T-helper 17 cell (primary cell): ENCODE measurements around the gene LARGE1. TPM values are rescaled to one million over a fixed set of nuclear protein-coding genes. Genes with fewer than 3 reads are reported as not detected.
"Not testable (repeated sequence)": the region's sequence is repeated elsewhere in the genome, so short reads cannot be mapped to it uniquely, and the experiment has no call there.

Source experiments
- ATAC-seq: fragments of 150-1000 bp; cut with Tn5 transposase; 2 replicates; pipeline ENCODE4 v1.10.0; 2021; ENCODE audit warnings: mild to moderate bottlenecking, moderate library complexity
- DNase-seq, 3 donors: peaks; one replicate each; pipeline versions ENCODE4 v3.0.0 to v3.0.0-alpha.2; 2020 to 2021
- H3K9me3 ChIP-seq: one replicate; pipeline ENCODE4 v1.7.0; 2013; ENCODE audit warnings: low read length, mild to moderate bottlenecking; ENCODE audit not compliant: control insufficient read depth, poor library complexity, severe bottlenecking
- H3K27ac Mint-ChIP-seq: one replicate; pipeline ENCODE4 v1.8.0; 2022; ENCODE audit warnings: mild to moderate bottlenecking, moderate library complexity, mixed read lengths
- H3K27me3 Mint-ChIP-seq: one replicate; pipeline ENCODE4 v1.8.0; 2022; ENCODE audit warnings: mixed read lengths
- H3K36me3 Mint-ChIP-seq: one replicate; pipeline ENCODE4 v1.8.0; 2022; ENCODE audit warnings: low read depth, mixed read lengths
- H3K4me1 Mint-ChIP-seq: one replicate; pipeline ENCODE4 v1.8.0; 2022; ENCODE audit warnings: mild to moderate bottlenecking, mixed read lengths
- H3K4me3 Mint-ChIP-seq: one replicate; pipeline ENCODE4 v1.8.0; 2022; ENCODE audit warnings: mild to moderate bottlenecking, moderate library complexity, mixed read lengths
- total RNA-seq, 4 donors: library from RNA in 2 of 4; stranded (reverse) in 2 of 4; gene quantifications; one replicate each; pipeline ENCODE4 v1.2.3 and lab custom pipeline; 2022 to 2026

Gene LARGE1
- total RNA-seq, 2 donors from 2014 or later = 2.1 to 7.0 TPM

- no peak overlapping the region for H3K27ac Mint-ChIP-seq
- ATAC-seq (no peak), DNase-seq (no peak)
- H3K4me3 Mint-ChIP-seq = no peak overlapping the region
- peaks cover 5% of the 10 kb centered on the region for H3K4me1 Mint-ChIP-seq
- no peaks in the 10 kb centered on the region for H3K9me3 ChIP-seq
- peaks cover 2% of the 10 kb centered on the region for H3K36me3 Mint-ChIP-seq
- H3K27me3 Mint-ChIP-seq = no peaks in the 10 kb centered on the region
Measured at GRCh38 chr22:33871935-33872334, 48.3 kb downstream of the LARGE1 start.

DNA sequence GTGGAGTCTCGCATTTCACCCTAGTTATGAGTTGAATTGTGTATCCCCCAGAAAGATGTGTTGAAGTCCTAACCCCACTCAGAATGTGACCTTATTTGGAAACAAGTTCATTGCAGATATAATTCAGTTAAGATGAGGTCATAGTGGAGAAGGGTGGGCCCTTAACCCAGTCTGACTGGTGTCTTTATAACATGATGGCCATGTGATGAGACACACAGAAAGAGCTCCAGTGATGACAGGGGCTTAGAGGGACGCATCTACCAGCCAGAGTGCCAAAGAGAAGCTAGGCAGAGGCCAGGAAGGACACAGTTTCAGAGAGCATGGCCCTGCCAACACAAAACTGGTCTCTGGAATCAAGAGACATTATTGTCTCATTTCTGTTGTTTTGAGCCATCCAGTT, 50.3 kb downstream of the LARGE1 start:
- Mint-ChIP-seq H3K36me3 (peaks cover 2% of the 10 kb centered on the region), H3K4me1 (peaks cover 4% of the 10 kb centered on the region), H3K27ac (no peak overlapping the region)

DNA sequence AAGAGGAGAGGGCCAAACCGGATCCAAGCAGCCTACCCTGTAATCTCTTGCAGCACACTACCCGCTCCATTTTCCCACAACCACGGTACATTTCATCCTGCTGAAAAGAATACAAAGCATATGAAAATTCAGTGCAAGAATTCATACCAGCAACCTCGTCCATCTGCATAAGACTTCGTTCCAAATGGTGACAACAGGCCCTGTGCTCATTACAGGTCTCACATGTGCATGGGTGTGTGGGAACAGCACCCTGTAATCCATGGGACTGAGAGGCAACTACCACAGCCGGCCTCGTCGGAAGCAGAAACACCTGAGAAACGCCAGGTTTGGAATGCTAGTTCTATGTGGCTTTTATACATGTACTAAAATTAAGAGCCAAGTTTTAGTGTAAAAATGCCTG, 52.3 kb downstream of the LARGE1 start:
- Mint-ChIP-seq H3K27me3 (no peaks in the 10 kb centered on the region), H3K36me3 (no peaks in the 10 kb centered on the region), H3K4me1 (peaks cover 4% of the 10 kb centered on the region), H3K27ac (no peak overlapping the region), H3K4me3 (no peak overlapping the region)
- ATAC-seq = no peak
- no peak for DNase-seq
- H3K9me3 ChIP-seq = no peaks in the 10 kb centered on the region

More for the DNA sequence above, 50.3 kb downstream of the LARGE1 start:
- no peak overlapping the region for H3K4me3 Mint-ChIP-seq
- DNase-seq = no peak
- no peaks in the 10 kb centered on the region for H3K9me3 ChIP-seq
- ATAC-seq = no peak
- H3K27me3 Mint-ChIP-seq = no peaks in the 10 kb centered on the region

DNA sequence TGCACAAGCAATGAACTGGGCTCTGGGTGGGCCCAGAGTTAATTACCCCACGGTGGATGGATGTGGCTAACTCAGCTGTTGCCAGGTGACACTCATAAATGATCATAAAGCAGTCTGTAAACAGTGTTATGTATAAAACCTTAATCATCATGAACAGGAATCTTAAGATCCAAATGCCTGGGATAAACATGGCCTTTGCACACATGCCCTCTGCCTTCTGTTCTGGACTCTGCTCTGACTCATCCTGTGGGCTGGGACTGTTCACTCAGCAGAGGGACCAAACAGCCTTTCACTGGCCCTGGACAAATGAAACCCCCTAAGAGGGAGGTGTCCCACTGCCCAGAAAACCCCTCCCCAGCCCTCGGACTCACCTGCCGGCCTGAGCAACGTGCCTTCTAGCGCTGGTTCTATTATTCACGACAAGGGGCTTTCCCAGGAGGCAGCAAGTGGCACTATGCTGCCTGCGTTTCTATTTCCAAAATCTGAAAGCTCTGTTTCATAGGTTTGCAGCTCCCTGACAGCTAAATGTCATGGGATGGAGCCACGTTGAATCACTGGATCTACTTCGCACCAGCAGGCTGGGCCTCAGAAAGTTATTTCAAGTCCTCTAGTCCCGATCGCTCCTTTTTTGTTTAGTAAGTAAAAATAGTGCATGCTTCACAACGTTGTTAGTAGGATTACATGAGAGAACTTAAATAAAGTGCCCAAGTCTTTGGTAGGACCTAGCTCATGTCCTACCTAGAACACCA, 53.0 kb downstream of the LARGE1 start:
- no peak for ATAC-seq
- H3K36me3 Mint-ChIP-seq = no peaks in the 10 kb centered on the region

DNA sequence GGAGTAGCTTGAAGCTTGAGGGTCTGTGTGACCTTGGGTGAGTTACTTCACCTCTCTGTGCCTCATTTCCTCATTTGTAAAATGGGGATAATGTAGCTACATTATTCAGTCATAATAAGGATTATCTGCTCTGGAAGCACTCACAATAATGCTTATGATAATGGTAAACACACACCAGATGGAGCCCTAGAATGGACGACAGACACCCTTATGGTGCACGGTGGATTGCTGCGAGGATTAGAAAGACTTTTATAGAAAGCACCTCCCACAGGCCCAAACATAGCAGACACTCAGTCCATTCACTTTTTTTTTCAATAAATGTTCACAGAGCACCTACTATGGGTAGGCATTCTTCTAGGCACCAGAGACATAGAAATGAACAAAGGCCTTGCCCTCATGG, 53.8 kb downstream of the LARGE1 start:
- DNase-seq = no peak
- H3K36me3 Mint-ChIP-seq = no peaks in the 10 kb centered on the region
- H3K4me3 Mint-ChIP-seq = no peak overlapping the region
- no peak for ATAC-seq
- H3K27me3 Mint-ChIP-seq = no peaks in the 10 kb centered on the region
- H3K9me3 ChIP-seq = no peaks in the 10 kb centered on the region
- H3K4me1 Mint-ChIP-seq = peaks cover under 1% of the 10 kb centered on the region
- no peak overlapping the region for H3K27ac Mint-ChIP-seq

More for the DNA sequence above, 53.0 kb downstream of the LARGE1 start:
- no peak overlapping the region for H3K4me3 Mint-ChIP-seq
- H3K4me1 Mint-ChIP-seq = peaks cover 4% of the 10 kb centered on the region
- H3K27ac Mint-ChIP-seq = no peak overlapping the region
- H3K9me3 ChIP-seq = no peaks in the 10 kb centered on the region
- H3K27me3 Mint-ChIP-seq = no peaks in the 10 kb centered on the region
- DNase-seq = no peak

DNA sequence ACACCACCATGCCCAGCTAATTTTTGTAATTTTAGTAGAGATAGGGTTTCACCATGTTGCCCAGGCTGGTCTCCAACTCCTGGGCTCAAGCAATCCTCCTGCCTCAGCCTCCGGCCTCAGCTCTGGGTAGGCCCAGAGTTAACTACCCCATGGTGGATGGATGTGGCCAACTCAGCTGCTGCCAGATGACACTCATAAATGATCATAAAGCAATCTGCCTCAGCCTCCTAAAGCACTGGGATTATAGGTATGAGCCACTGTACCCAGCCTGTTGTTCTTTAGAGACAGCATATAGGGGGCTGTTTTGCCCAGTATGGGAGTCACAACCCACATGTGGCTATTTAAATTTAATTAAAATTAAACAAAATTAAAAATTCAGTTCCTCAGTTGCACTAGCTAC, 54.3 kb downstream of the LARGE1 start:
- no peak for DNase-seq
- no peaks in the 10 kb centered on the region for H3K36me3 Mint-ChIP-seq
- H3K27me3 Mint-ChIP-seq = no peaks in the 10 kb centered on the region
- H3K27ac Mint-ChIP-seq = no peak overlapping the region
- no peak for ATAC-seq
- no peaks in the 10 kb centered on the region for H3K9me3 ChIP-seq
- no peaks in the 10 kb centered on the region for H3K4me1 Mint-ChIP-seq
- no peak overlapping the region for H3K4me3 Mint-ChIP-seq

DNA sequence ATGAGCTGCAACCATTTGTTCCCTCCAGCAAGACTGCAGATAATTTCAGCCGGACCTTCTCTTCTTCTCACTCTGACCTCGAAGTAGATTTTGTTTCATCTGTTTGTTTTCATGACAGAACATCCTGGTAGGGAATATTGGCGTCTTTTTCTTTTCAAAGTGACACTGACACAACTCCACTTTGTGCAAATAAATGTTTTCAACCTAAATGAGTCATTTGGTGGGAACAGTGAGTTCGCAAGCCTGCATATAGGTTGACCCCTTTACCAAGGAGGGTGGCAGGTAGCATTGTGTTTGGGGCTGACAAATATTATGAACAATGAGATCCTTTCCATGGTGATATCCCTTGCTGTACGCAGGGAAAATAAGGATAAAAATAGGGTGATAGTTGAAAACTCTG, 55.0 kb downstream of the LARGE1 start:
- Mint-ChIP-seq H3K4me1 (no peaks in the 10 kb centered on the region), H3K36me3 (no peaks in the 10 kb centered on the region)
- DNase-seq = no peak

GRCh38 chr22:33864723-33865130, 55.5 kb downstream of the LARGE1 start:
- Mint-ChIP-seq H3K27me3 (no peaks in the 10 kb centered on the region), H3K4me3 (no peak overlapping the region), H3K27ac (no peak overlapping the region), H3K36me3 (no peaks in the 10 kb centered on the region), H3K4me1 (no peaks in the 10 kb centered on the region)
- no peak for ATAC-seq
- DNase-seq = no peak
- no peaks in the 10 kb centered on the region for H3K9me3 ChIP-seq

More for the DNA sequence above, 55.0 kb downstream of the LARGE1 start:
- Mint-ChIP-seq H3K27me3 (no peaks in the 10 kb centered on the region), H3K4me3 (no peak overlapping the region), H3K27ac (no peak overlapping the region)
- no peaks in the 10 kb centered on the region for H3K9me3 ChIP-seq
- ATAC-seq = no peak

GRCh38 chr22:33861216-33861875, 58.9 kb downstream of the LARGE1 start:
- no peaks in the 10 kb centered on the region for H3K36me3 Mint-ChIP-seq
- no peaks in the 10 kb centered on the region for H3K27me3 Mint-ChIP-seq
- H3K9me3 ChIP-seq = no peaks in the 10 kb centered on the region
- no peaks in the 10 kb centered on the region for H3K4me1 Mint-ChIP-seq
- H3K27ac Mint-ChIP-seq = no peak overlapping the region
- DNase-seq (no peak), ATAC-seq (no peak)
- H3K4me3 Mint-ChIP-seq = no peak overlapping the region

DNA sequence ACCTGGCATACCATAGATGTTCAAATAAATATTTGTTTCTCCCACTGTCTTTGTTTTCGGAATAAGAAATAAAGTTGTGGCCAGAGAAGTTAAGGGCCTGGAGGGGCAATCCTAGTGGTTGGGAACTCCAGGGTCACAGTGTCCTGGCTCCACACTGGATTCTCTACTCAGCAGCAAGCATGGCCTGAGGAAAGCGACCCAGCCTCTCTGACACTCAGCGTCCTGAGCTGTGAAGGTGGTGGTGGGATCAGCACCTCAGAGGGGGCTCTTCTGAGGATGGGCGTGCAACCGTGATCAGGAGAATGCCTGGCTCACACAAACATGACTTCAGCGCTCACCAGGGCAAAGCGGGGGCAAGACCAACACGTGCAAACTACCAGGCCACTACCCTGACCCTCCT, 59.9 kb downstream of the LARGE1 start:
- DNase-seq (no peak), ATAC-seq (no peak)
- Mint-ChIP-seq H3K36me3 (no peaks in the 10 kb centered on the region), H3K27me3 (no peaks in the 10 kb centered on the region), H3K27ac (no peak overlapping the region), H3K4me1 (no peaks in the 10 kb centered on the region), H3K4me3 (no peak overlapping the region)
- no peaks in the 10 kb centered on the region for H3K9me3 ChIP-seq

DNA sequence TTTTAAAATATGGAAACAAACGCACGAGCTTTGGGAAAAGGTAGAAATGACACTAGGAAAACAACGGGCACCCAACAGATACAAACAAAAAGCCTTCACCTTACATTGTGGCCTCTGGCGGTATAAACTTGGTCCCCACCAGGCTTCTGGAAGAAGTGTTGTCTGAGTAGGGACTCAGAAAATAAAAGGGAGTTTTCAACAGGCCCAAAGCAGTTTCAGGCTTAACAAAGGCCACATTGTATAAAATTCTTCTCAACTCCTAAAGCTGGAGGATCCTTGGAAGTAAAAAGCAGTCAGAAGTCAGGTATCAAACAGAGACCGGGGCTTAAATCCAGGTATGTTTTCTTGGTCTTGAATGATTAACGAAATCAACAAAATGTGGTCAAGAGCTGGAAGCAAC, 61.0 kb downstream of the LARGE1 start:
- no peaks in the 10 kb centered on the region for H3K9me3 ChIP-seq
- DNase-seq (no peak), ATAC-seq (no peak)
- no peaks in the 10 kb centered on the region for H3K27me3 Mint-ChIP-seq
- H3K4me1 Mint-ChIP-seq = no peaks in the 10 kb centered on the region
- no peak overlapping the region for H3K27ac Mint-ChIP-seq
- no peak overlapping the region for H3K4me3 Mint-ChIP-seq
- H3K36me3 Mint-ChIP-seq = no peaks in the 10 kb centered on the region

GRCh38 chr22:33858653-33859052, 61.6 kb downstream of the LARGE1 start:
- not testable (repeated sequence) for H3K27me3 Mint-ChIP-seq, H3K27ac Mint-ChIP-seq, H3K9me3 ChIP-seq, H3K4me3 Mint-ChIP-seq, H3K36me3 Mint-ChIP-seq, DNase-seq, ATAC-seq, H3K4me1 Mint-ChIP-seq

DNA sequence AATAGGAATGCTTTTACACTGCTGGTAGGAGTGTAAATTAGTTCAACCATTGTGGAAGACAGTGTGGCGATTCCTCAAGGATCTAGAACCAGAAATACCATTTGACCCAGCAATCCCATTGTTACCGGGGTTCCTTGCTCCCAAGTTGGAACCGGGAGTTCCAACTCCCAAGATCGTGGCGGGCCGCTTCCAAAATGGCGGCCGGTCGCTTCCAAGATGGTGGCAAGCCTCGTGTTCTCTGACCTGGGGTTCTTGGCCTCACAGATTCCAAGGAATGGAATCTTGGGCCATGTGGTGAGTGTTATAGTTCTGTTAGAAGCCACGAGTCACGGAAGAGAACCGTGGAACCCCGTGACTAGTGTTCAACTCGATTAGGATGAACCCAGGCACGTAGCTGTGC, 62.5 kb downstream of the LARGE1 start:
- not testable (repeated sequence) for H3K9me3 ChIP-seq, DNase-seq, H3K27me3 Mint-ChIP-seq, H3K4me1 Mint-ChIP-seq, ATAC-seq, H3K27ac Mint-ChIP-seq, H3K4me3 Mint-ChIP-seq, H3K36me3 Mint-ChIP-seq

- peak overlapping the region; percentile 95 for H3K27ac Mint-ChIP-seq
- no peak overlapping the region for H3K4me3 Mint-ChIP-seq
- no peaks in the 10 kb centered on the region for H3K27me3 Mint-ChIP-seq
- H3K4me1 Mint-ChIP-seq = peaks cover 8% of the 10 kb centered on the region
- no peaks in the 10 kb centered on the region for H3K9me3 ChIP-seq
- ATAC-seq (no peak), DNase-seq (no peak)
- H3K36me3 Mint-ChIP-seq = no peaks in the 10 kb centered on the region
Measured at GRCh38 chr22:33854724-33855123, 65.6 kb downstream of the LARGE1 start.
